Endothelial cell of hepatic sinusoid (primary cell): ENCODE data around the gene FFAR2.
"Not testable (repeated sequence)": the region's sequence is repeated elsewhere in the genome, so short reads cannot be mapped to it uniquely, and the experiment has no call there.

Source experiments
- in situ Hi-C: cut with HindIII; loops from 2 replicates; pipeline ENCODE4 v1.10.0; 2017; ENCODE audit warnings: low sequenced_read_pairs

The FFAR2 gene

GRCh38 chr19:35447606-35448469 lies at the start of gene FFAR2:
FFAR2 (plus strand) TSS chr19:35448257; CDS start chr19:35449715, 1,458 bp downstream.
- in situ Hi-C loops, result loop anchor here (25.0 kb wide), 1 partner anchor 161 kb away; the partner anchor contains the start of genes HAMP and MAG

GRCh38 chr19:35398570-35398969 lies 49.5 kb upstream of the FFAR2 start:
- in situ Hi-C loops, result no loop called here

- in situ Hi-C loops, result no loop called here
These were observed 48.8 kb upstream of the FFAR2 start for GRCh38 chr19:35399231-35399630.

- in situ Hi-C loops, result no loop called here
These were observed 47.9 kb upstream of the FFAR2 start for GRCh38 chr19:35399948-35400772.

- in situ Hi-C loops, result no loop called here
These were observed 47.3 kb upstream of the FFAR2 start for GRCh38 chr19:35400773-35401100.

GRCh38 chr19:35401416-35401815 lies 46.6 kb upstream of the FFAR2 start:
- in situ Hi-C loops, result not testable (repeated sequence)

- in situ Hi-C loops, result no loop called here
These were observed 44.8 kb upstream of the FFAR2 start for GRCh38 chr19:35403116-35403760.

- in situ Hi-C loops, result no loop called here
These were observed 43.0 kb upstream of the FFAR2 start for GRCh38 chr19:35404879-35405622.

GRCh38 chr19:35407619-35408018 lies 40.4 kb upstream of the FFAR2 start:
- in situ Hi-C loops, result no loop called here

GRCh38 chr19:35408284-35409171 lies 39.5 kb upstream of the FFAR2 start:
- in situ Hi-C loops, result no loop called here

- in situ Hi-C loops, result no loop called here
These were observed 38.9 kb upstream of the FFAR2 start for GRCh38 chr19:35409191-35409590.

GRCh38 chr19:35410487-35410886 lies 37.6 kb upstream of the FFAR2 start:
- in situ Hi-C loops, result no loop called here

GRCh38 chr19:35414442-35414841 lies 33.6 kb upstream of the FFAR2 start:
- in situ Hi-C loops, result no loop called here

- in situ Hi-C loops, result no loop called here
These were observed 31.7 kb upstream of the FFAR2 start for GRCh38 chr19:35416331-35416730.

- in situ Hi-C loops, result no loop called here
These were observed 30.8 kb upstream of the FFAR2 start for GRCh38 chr19:35417278-35417677.

GRCh38 chr19:35417713-35418534 lies 30.1 kb upstream of the FFAR2 start:
- in situ Hi-C loops, result no loop called here

GRCh38 chr19:35419046-35419445 lies 29.0 kb upstream of the FFAR2 start:
- in situ Hi-C loops, result no loop called here

- in situ Hi-C loops, result no loop called here
These were observed 28.3 kb upstream of the FFAR2 start for GRCh38 chr19:35419805-35420204.

- in situ Hi-C loops, result no loop called here
These were observed 26.7 kb upstream of the FFAR2 start for GRCh38 chr19:35421362-35421761.
